GM23248 (cell line): ENCODE results near the gene MACROD2.

Source experiments
- EZH2 ChIP-seq: fragments of 200-600 bp; sonication (generic); IDR thresholded peaks from 2 replicates; pipeline ENCODE4 v1.6.1; 2018; ENCODE audit warnings: antibody characterized with exemption, mild to moderate bottlenecking; ENCODE audit not compliant: insufficient read depth, poor library complexity, severe bottlenecking
- EZH2phosphoT487 ChIP-seq: fragments of 200-600 bp; sonication (generic); IDR thresholded peaks from 2 replicates; pipeline ENCODE4 v1.6.1; 2018; ENCODE audit warnings: antibody characterized with exemption, moderate library complexity, mild to moderate bottlenecking, low read depth; ENCODE audit not compliant: insufficient read depth

DNA sequence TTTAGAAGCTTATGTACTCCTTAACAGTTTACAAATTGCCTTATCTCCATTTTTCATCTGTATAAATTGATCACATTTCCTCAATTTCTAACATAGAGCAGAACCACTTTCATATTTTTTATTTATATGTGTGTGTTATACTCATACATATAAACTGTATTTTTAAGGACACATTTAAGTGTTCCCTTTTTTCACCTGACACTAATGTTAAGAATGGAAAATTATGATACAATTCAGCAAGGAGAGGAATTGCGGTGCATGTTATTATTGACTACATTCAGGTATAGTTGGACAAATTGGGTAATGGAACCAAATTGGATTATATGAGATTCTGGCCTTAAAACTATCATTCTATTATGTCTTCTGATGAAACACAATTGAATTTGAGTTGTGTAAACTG lies 821.2 kb downstream of the MACROD2 start:
- TF ChIP-seq EZH2, result no peak
- no peak for TF ChIP-seq EZH2phosphoT487
